Measurements from ENCODE around the gene CMTM6.

DNA sequence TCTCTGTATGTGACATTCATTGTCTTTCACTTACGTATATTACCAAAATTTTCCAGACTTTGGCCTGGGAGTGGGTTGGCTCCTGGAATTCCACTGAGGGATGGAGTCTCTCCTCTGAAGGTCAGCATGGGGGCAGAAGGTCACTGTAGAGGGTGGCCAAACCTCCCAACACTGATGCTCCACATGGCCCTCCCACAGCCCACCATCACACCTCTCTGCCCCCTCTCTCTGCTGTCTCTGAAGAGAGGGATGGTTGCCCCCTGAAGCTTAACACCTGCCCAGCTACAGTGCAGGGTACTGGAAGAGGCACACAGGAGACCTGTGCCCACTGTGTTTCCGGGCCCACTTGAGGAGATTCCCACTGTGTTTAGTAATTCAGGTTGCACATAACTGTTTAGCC is 52.2 kb downstream of the CMTM6 start:
- TF ChIP-seq POLR2AphosphoS5 (IDR thresholded peaks at IDR 0.05), result no peak
- TF ChIP-seq POLR2A (IDR thresholded peaks at IDR 0.05), result no peak
